Kidney (tissue), 14 donors: ENCODE measurements around the gene FBXO33. TPM values are rescaled to one million over a fixed set of nuclear protein-coding genes. Genes with fewer than 3 reads are reported as not detected.

Source experiments
- DNase-seq, 5 donors: peaks; one replicate each; pipeline ENCODE4 v3.0.0-alpha.2; 2013 to 2020
- FAIRE-seq: peaks from 2 replicates; lab custom pipeline; 2012; peaks lifted over from hg19 to GRCh38; lab: Jason Lieb, UNC
- H3K27ac ChIP-seq, 2 donors: one replicate each; pipeline ENCODE4 v1.7.0; 2013; ENCODE audit warnings: low read depth in 2 of 2, low read length in 2 of 2, inconsistent platforms in 1 of 2
- H3K27me3 ChIP-seq: one replicate; pipeline ENCODE4 v1.7.1; 2013; ENCODE audit warnings: low read length, inconsistent platforms; ENCODE audit not compliant: control insufficient read depth, insufficient read depth
- H3K36me3 ChIP-seq, 3 donors: one replicate each; pipeline versions ENCODE4 v1.7.0 to v1.7.1; 2013; ENCODE audit warnings: low read length in 3 of 3, control low read depth in 1 of 3, inconsistent platforms in 1 of 3; ENCODE audit not compliant: insufficient read depth in 3 of 3, control insufficient read depth in 2 of 3
- H3K4me1 ChIP-seq, 3 donors: one replicate each; pipeline versions ENCODE4 v1.7.0 to v1.7.1; 2013; ENCODE audit warnings: low read length in 3 of 3, inconsistent platforms in 1 of 3, low read depth in 1 of 3; ENCODE audit not compliant: control insufficient read depth in 2 of 3, insufficient read depth in 2 of 3
- H3K4me3 ChIP-seq, 3 donors: one replicate each; pipeline versions ENCODE4 v1.7.0 to v1.8.1; 2013; ENCODE audit warnings: low read length in 3 of 3, control low read depth in 1 of 3, inconsistent platforms in 1 of 3
- H3K9ac ChIP-seq, 3 donors: one replicate each; pipeline versions ENCODE4 v1.7.0 to v1.7.1; 2013; ENCODE audit warnings: low read length in 3 of 3, control low read depth in 1 of 3, inconsistent platforms in 1 of 3
- H3K9me3 ChIP-seq, 3 donors: one replicate each; pipeline versions ENCODE4 v1.7.0 to v1.7.1; 2013; ENCODE audit warnings: low read length in 3 of 3, control low read depth in 1 of 3, inconsistent platforms in 1 of 3; ENCODE audit not compliant: control insufficient read depth in 2 of 3, insufficient read depth in 1 of 3
- CTCF ChIP-seq: IDR thresholded peaks from 3 replicates; pipeline ENCODE4 v1.5.1; 2012; ENCODE audit warnings: mild to moderate bottlenecking, moderate library complexity, borderline replicate concordance; ENCODE audit not compliant: insufficient read depth; ENCODE audit errors: extremely low read depth
- intact Hi-C: fragments of 100-400 bp; cut with DNase I; formaldehyde crosslinking; loops from one replicate; pipeline ENCODE4 v1.11.1; 2022
- polyA plus RNA-seq: library from polyadenylated mRNA; stranded (reverse); fragments of 350-450 nt; fragmentation: Illumina TruSeq; extraction: RNeasy Lipid Tissue Mini Kit (QIAGEN cat#74804); gene quantifications from one replicate; pipeline ENCODE4 v1.2.3, GENCODE V29; 2014; ENCODE audit warnings: low read depth, low replicate concordance; ENCODE audit not compliant: insufficient read depth
- total RNA-seq: library from RNA; stranded (reverse); fragmentation: NEBNext Ultra II Directional; extraction: Animal tissue kit (Norgen Biotek cat#: 25700); gene quantifications from one replicate; pipeline ENCODE4 v1.2.1, GENCODE V29; 2021
- donor health status: control.
- donor health status: control.
- donor health status: control.
- donor health status: control.
- donor health status: control.
- donor health status: DM: yes; HTN: yes; CAD: no.
- donor health status: Normal renal cell carcinoma (clear cell type).

FBXO33 gene
- total and polyA plus RNA-seq, 2 donors from 2014 or later = 6.5 to 11.2 TPM

- intact Hi-C loops = no loop called here
- Histone ChIP-seq H3K27me3 (no peaks in the 10 kb centered on the region), H3K27ac (no peak overlapping the region), H3K4me1 (no peaks in the 10 kb centered on the region), H3K9ac (no peak overlapping the region), H3K4me3 (no peak overlapping the region), H3K9me3 (no peaks in the 10 kb centered on the region), H3K36me3 (peaks cover 0 to under 1% (median under 1%) of the 10 kb centered on the region in 3 donors)
- TF ChIP-seq CTCF = no peak
- DNase-seq (no peak), FAIRE-seq (no peak)
Observed at GRCh38 chr14:39406560-39406959, 25.7 kb downstream of the FBXO33 start.

GRCh38 chr14:39398382-39398781 lies 33.9 kb downstream of the FBXO33 start:
- Histone ChIP-seq H3K4me1 (peaks cover 0 to 4% (median 0%) of the 10 kb centered on the region in 3 donors), H3K27ac (no peak overlapping the region), H3K9me3 (no peaks in the 10 kb centered on the region), H3K9ac (no peak overlapping the region), H3K36me3 (peaks cover 0 to 32% (median 7%) of the 10 kb centered on the region in 3 donors), H3K4me3 (no peak overlapping the region), H3K27me3 (no peaks in the 10 kb centered on the region)
- intact Hi-C loops = no loop called here
- TF ChIP-seq CTCF = no peak
- FAIRE-seq (no peak), DNase-seq (no peak)

- Histone ChIP-seq H3K4me3 (no peak overlapping the region), H3K36me3 (peaks cover 0 to 34% (median 7%) of the 10 kb centered on the region in 3 donors), H3K4me1 (peaks cover 0 to 4% (median 0%) of the 10 kb centered on the region in 3 donors), H3K9me3 (no peaks in the 10 kb centered on the region), H3K27ac (no peak overlapping the region), H3K9ac (no peak overlapping the region), H3K27me3 (no peaks in the 10 kb centered on the region)
- FAIRE-seq (no peak), DNase-seq (no peak)
- intact Hi-C loops = no loop called here
- TF ChIP-seq CTCF = no peak
Observed at GRCh38 chr14:39396448-39396847, 35.8 kb downstream of the FBXO33 start.
